OCI-M1 (cell line): ENCODE results near the gene GATA5.
A peak's percentile ranks its signal among the peaks of the same experiment; 100 is the strongest.

Source experiments
- DNase-seq: peaks from one replicate; lab custom pipeline; 2025; lab: John Stamatoyannopoulos, UW

The GATA5 gene

DNA sequence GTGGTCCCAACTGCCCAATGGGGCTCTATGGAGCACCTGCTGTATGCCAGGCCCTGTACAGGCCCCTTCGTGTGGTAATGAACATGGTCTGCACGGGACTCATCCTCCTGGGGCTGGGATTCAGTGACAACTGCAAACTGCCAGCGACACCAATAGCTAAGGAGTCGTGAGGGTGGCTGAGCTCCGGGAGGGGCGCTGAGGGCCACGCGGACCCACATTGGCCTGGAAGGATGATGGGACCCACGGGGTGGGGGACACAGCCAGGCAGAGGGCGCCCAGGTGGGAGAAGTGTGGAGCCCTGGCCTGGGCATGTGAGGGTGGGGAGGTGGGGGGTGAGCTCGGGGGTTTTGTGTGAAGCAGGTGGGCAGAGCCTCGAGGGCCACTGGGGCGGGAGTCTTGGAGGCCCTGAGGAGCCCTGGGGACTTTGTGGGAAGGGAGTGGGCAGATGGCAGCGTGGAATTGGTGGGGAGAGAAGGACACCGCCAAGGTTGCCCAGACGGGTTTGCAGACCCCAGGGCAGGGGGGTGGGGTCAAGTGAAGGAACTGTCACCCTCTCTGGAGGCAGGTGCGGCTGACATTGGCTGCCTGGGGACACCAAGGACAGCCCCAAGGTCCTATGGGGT, 22.5 kb downstream of the GATA5 start:
- no peak for DNase-seq

DNA sequence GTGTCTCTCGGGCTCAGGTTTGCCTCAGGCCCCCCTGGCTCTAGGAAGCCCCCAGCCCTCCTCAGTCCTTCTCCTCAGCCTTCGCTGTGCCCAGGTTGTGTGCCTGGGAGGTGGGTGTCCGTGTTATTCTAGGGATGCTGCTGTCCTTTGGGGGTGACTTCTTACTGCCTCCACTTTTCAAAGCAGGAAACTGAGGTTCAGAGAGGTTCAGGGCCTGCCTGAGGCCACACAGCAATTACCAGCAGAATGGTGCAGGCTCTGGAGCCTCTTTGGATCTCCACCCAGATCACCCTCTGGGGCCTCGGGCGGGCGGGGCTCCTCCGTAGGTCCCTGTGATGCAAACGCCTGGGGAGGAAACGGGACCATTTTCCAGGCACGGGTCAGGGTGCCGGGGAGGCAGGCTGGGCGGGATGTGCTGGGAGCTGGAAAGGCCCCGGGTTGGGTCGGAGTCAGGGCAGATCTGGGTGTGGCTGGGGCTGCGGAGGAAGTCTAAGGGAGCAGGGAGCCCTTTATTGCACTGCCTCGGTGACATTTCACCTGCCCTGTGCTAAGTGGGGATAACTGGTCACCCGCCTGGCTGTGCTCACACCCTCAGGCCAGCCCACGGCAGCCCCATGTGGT, 23.2 kb downstream of the GATA5 start:
- DNase-seq: no peak

DNA sequence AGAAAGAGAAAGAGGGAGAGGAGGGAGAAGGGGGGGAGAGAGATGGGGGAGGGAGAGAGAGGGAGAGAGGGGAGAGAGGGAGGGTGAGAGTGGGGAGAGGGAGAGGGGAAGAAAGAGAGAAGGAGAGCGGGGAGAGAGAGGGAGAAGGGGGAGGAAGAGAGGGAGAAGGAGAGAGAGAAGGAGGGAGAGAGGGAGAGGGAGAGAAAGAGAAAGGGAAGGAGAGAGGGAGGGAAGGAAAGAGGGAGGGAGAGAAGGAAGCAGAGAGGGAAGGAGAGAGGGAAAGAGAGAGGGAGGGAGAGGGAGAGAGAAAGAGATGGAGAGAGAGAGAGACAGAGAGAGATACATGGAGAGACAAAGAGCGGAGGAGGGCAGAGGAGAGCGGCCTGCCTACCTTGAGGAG, 23.8 kb downstream of the GATA5 start:
- no peak for DNase-seq

DNA sequence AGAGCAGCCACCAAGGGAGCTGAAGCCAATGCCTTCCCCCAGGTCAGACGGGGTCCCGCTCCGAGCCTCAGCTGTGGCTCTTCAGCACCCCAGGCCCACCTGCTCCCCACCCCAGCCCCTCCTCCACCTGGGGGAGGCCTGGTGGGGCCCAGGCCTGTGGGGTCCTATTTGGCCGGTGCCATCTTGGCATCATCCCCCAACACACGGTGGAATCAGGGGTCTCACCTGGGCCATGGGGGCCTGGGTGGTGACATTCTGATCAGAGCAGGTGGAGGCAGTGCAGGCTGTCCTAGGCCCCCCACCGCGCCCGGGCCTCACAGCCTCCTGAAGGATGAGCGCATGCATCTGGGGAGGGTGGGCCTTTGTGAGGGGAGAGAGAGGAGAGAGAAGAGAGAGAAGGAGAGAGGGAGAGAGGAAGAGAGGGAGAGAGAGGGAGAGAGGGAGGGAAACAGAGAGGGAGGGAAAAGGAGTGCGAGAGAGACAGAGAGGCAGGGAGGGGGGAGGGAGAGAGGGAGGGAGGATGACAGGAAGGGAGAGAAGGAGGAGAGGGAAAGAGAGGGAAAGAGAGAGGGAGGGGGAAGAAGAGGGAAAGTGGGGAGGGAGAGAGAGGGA, 24.5 kb downstream of the GATA5 start:
- no peak for DNase-seq

DNA sequence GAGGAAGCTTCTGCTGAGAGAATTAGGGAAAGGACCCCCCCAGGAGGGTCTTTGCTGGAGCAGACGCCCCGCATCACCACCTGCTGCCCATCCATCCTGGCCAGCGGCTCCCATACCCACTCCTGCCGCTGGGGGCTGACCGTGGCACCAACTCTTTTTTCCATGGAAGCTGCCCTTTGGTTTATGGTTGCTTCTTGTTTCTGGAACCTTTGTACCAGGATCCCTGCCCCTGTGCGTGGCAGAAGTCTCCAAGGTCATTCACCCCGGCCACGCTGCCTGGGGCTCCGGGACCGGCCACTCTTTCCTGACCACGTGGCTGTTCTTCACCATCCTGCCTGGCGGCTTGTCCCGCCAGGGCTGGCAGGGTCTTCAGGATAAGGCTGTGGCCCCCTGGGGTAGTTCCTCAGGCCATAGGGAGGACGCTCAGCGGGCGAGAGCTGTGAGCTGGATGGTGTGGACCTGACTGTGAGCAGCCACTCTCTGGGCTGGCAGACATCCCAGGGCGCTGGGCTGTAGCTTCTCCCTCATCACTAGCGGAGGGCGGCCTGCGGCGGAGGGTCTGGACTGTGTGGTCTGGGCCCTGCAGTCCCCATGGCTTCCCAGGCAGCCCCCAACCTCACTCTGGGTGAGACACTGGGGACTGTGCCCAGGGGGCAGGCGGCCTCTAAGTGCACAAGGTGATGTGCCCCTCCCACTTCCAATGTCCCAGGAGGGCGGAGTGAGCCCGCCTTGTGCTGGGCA, 25.7 kb downstream of the GATA5 start:
- DNase-seq: no peak

DNA sequence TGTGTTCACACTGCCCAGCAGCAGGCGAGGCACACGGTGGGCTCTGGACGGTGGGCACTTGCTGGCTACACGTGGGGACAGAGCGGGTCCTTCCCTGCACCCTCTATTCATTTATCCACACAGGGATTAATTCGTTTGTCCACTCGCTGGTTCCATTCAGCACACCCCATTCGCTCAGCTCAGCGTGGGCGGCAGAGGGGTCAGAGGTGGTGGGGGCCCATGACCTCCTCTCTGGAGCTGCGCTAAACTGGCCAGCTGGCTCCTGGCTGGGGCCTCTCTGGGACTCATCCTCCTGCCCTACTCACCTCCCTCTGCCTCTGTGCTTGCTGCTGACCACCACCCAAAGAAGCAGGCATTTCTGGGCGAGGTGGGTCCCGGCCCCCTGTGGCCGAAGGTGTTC, 27.0 kb downstream of the GATA5 start:
- DNase-seq: no peak

DNA sequence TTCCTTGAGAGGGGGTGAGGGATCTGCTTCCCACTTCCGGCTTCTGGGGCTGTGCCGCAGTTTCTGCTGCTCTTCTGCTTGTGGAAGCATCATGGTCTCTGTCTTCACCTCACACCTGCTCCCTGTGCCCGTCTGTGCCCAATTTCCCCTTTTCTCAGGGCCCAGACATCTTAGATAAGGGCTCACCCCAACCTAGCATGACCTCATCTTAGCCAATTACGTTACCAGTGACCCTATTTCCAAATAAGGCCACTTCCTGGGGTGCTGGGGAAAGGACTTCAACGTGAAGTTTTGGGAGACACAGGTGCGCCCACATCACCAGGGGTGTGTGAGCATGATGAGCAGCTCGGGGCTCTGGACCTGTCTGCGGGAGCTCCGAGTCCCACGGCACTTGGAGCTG, 27.8 kb downstream of the GATA5 start:
- peak; percentile 17 for DNase-seq

DNA sequence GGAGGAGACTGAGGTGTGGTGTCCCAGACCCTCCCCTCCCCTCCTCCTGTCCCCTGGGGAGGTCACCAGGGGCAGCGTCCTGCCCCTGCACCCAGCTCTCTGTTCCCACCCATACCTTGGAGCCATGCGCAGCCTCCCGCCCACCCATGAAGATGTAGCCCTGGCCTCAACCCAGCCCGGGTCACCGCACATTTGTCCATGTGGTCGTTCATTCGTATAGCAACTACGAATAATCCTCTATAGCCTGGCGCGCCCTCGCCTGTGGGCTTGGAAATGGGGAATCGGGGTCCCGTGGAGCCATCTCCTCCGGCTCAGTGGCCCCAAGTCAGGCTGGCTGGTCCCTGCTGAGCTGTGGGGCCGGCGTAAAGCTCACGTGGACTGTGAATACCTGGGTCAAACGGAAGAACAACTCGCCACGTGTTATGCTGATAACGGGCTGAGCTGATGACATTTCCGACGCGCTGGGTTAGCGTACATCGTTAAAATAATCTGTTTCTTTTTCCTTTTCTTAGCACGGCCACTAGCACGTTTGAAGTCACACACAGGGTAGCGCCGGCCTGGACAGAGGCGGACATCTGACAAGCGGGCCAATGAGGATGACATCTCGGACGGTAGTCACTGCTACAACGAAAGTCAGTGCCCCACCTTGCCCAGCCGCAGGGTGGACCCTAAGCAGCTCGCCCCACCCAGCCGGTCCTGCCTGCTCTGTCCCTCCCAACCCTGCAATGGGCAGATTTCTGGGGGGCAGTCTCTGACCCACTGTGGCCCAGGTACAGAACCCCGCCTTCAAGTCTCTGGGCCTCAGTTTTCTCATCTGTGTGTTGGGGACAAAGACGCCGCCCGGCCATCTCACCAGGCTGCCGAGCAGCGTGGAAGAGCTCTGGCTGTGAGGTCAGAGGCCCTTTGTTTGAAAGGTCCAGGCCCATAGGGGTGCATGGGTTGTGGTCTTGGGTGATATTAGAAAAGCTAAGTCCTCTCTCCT, 28.6 kb downstream of the GATA5 start:
- DNase-seq: no peak

DNA sequence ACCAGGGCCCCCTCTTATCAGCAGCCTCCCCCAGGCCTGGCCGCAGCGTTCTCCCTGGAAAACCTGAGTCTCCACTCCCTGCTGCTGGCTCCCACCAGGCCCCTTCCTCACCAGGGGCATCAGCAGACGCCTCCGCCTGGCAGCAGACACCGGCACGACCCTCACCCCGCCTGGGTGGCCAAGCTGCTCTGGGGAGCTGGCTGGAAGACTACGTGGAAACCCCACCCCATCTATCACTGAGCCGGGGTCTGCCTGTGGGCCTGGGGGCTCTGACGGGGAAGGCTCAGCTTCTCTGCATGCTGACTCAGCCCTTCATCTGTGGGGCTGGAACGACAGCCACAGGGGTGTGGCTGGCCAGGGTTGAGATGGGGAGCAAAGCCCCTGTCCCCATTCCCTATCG, 29.3 kb downstream of the GATA5 start:
- no peak for DNase-seq

DNA sequence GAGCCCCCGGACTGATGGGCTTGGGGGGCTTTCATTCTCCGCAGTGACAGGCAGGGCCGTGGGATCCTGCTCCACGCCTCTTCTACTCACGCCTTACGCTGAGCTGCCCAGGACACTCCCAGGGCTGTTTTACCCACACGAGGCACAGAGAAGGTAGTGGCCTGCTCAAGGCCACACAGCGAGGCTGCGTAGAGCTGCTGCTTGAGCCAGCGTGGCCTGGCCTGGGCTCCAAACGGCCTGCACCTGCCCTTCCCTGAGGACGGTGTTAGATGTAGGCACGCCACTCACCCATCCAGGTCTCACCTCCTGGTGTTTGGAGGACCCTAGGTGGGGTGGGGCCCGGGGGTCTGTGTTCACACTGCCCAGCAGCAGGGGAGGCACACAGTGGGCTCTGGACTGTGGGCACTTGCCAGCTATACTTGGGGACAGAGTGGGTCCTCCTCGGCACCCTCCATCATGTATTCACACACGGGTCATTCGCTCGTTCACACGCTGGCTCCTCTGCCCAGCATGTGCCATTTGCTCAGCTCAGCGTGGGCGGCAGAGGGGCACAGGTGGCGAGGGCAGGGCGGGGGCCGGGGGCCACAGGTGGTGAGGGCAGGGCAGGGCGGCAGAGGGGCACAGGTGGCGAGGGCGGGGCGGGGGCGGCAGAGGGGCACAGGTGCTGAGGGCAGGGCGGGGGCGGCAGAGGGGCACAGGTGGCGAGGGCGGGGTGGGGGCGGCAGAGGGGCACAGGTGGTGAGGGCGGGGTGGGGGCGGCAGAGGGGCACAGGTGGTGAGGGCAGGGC, 30.0 kb downstream of the GATA5 start:
- DNase-seq: no peak

DNA sequence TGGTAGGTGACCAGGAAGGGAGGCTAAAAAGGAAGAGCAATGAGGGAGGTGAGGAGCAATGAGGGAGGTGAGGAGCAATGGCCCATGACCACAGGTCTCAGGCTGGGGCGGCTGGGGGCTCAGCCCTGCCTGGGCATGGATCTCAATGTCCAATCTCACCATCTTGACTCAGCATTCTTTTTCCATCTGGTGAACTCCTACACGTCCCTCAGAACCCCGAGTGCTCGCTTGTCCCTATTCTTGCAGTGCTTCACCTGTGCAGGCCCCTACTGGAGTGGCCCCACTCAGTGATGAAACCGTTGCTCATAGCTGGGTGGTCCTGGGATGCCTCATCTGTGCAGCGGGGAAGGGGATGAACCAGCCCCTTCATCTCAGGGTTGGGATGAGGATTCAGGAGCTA, 31.5 kb downstream of the GATA5 start:
- no peak for DNase-seq

DNA sequence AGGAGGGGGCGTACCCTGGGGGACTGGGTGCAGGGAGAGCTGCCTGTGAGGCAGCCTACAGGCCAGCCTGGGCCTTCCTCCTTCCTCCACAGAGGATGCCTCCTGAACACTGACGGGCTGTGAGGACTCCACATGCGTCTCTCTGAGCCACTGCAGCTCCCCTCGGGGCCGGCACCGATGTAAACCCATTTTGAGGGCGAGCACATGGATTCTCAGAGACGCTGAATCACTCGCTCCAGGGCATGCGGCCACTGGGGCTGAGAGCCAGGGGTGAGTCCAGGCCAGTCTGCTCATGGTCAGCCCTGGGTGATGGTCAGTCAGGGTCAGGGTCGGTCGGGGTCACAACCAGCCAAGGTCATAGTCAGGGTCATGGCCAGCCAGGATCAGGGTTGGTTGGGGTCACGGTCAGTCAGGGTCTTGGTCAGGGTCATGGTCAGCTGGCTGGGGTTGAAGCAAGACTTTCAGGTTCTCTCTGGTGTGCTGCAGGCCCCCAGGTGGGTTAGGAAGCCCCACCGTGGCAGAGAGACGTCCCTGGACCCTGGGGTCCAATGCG, 33.7 kb downstream of the GATA5 start:
- DNase-seq: no peak

DNA sequence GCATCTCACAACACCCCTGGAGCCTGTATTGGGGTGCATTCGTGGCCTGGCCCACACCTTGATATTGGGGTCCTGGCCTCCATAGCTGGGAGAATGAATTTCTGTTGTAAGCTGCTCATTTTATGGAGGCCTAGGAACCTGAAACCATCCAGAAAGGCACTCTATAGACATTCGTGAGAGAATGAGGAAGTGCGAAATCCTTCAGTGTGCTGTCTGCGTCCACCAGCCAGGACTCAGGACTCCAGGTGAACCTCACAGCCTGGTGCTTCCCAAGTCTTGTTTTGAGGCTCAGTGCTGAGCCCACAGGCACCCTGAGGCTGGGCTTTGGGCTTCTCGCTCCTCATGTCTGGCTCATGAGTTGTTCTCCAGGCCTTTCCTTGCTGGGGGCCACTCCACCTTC, 36.6 kb downstream of the GATA5 start:
- DNase-seq: peak; percentile 7

DNA sequence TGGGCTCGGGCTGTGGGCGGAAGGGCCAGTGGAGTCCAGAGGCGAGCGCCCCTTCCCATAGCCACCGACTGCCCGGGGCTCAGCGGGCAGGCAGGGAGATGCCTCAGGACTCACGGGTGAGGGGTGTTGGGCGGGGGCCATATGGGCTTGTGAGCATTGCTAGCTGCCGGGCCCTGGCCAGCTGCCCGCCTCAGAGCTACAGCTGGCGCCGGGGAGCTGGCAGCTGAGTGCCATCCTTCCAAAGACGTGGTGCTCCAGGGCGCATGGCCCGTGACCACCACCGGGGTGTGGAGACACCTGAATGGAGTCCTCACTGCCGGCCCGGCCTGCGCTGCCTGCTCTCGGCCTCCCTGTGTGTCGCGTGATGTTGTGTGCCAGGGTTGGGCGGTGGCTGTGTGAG, 37.9 kb downstream of the GATA5 start:
- no peak for DNase-seq

DNA sequence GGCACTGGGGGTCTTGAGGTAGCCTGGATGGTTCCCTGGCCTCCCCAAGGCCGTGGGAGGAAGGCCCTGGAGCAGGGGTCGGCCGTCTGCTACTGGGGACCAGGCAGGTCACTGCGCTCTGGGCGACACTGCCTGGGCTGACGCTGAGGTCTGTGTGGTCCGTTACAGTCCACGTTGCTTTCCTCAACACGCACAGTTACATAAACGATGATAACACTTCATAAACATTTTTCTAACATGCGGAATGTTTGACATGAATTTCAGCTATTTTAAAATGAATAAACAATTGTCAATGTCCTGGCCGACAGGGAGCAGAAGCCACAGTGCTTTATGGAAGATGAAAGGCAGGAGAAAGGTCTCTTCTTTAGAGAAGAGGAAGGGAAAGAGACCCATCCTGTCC, 38.3 kb downstream of the GATA5 start:
- DNase-seq: no peak

DNA sequence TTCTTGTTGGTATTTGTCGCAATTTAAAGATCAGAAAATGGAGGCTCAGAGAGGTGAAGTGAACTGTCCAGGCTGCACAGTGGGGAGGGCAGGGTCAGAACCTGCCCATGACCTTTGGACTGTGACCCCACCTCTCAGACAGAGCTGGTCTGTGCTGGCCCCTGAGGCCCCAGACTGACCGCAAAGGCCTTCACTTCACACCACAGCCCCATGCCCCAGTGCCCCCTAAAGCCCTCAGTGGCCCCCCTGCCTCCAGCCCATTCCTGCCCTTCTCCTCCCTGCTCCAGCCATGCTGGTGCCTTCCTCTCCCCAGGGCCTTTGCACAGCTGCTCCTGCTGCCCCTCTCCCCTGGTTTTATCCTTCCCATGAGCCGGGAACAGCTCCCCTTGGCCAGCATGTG, 39.1 kb downstream of the GATA5 start:
- no peak for DNase-seq

DNA sequence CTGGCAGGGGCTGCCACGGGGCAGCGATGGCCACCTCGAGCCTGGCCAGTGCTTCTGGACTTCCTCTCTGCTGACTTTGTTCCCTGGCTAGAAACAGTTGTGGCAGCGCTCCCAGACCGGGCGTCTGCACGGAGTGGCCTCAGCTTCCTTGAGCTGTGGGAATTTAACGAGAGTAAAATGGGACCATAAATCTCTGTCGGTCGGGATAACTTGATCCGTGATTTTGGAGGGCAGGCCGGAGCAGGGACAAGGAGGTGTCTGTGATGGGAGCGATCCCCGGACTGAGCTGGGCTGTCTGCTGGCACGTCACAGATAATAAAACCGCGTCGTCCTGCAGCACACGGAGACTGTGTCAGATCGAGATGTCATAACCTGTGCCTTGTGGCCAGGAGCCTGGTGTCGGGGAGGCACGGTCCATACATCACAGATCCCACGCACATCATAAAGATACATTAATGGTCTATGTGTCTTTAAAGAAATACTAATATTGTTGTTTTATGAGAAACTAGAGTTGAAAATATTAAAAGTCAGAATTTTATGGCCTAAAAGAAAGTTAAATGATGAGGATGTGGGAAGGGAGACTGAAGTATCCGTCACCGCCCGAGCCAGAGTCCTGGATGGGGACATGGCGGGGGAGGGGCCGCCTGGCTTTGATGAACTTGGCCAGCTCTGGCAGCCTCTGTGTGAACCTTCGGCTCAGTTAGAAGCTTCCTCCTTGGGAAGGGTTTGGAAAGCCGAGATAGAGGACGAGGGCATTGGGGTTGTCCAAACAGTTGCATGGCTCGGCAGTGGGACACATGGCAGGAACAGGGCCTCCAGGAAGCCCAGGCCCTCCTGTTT, 41.9 kb downstream of the GATA5 start:
- no peak for DNase-seq

DNA sequence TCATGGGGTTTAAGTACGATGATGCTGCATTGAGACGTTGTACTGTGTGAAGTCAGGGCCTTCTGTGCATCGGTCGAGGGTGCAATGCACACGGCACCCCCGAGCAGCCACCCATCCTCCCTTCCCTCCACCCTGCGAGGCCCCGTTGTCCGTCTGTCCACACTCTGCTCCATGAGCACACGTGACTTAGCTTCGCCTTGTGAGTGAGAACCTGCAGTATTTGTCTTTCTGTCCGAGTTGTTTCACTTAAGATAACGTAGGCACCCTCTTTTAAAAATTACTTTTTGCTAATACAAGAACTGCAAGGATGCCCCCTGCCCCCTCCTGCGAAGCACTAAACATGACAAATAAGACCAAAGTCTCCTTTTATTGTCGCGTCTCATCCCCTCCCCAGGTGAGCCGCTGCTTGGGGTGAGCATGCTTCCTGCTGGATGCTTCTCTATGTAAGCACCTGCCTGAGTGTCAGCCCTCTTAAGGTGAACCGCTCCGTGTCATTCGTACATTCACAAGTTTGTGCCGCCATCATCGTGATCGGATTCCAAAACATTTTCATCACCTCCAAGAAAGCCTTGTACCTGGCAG, 44.8 kb downstream of the GATA5 start:
- DNase-seq: no peak

DNA sequence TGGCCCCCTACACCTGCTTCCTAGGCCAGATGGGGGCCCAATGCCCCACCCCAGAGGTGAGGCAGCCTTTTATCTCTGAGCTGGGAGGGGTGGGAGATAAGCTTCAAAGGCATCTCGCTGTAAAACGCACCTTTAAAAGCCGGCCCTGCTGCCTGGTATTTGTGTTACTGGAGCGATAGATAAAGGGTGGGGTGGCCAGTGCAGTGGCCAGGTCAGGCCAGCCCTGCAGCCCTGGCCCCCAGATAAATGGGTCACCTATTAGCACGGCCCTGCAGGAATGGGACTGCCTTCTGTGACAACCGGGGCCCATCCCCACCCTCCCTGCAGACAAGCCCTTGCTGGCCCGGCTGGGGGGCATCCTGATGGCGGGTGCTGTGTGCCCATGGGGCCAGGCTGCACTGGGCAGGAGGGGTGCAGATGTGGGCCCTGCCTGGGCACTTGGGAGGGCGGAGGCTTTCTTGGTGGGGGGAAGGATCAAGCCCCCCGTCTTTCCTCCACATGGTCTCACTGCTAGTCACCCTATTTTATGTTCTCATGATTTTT, 45.4 kb downstream of the GATA5 start:
- no peak for DNase-seq
